ENCODE results near the gene ZNF267.
"Not testable (repeated sequence)": the region's sequence is repeated elsewhere in the genome, so short reads cannot be mapped to it uniquely, and the experiment has no call there.

The ZNF267 gene

GRCh38 chr16:31880322-31880979, 6.8 kb downstream of the ZNF267 start:
- DNase-seq, result no peak

GRCh38 chr16:31886227-31886626, 12.6 kb downstream of the ZNF267 start:
- DNase-seq, result no peak

- DNase-seq, result no peak
Measured at GRCh38 chr16:31888735-31889134, 15.1 kb downstream of the ZNF267 start.

- not testable (repeated sequence) for DNase-seq
Measured at GRCh38 chr16:31892111-31892510, 18.5 kb downstream of the ZNF267 start.

- DNase-seq, result no peak
Measured at GRCh38 chr16:31893824-31894223, 20.2 kb downstream of the ZNF267 start.

- DNase-seq, result no peak
Measured at GRCh38 chr16:31897283-31897682, 23.7 kb downstream of the ZNF267 start.

- DNase-seq, result no peak
Measured at GRCh38 chr16:31899505-31899904, 25.9 kb downstream of the ZNF267 start.

- DNase-seq, result not testable (repeated sequence)
Measured at GRCh38 chr16:31904571-31904970, 31.0 kb downstream of the ZNF267 start.

- DNase-seq, result no peak
Measured at GRCh38 chr16:31913668-31914067, 40.1 kb downstream of the ZNF267 start.

- no peak for DNase-seq
Measured at GRCh38 chr16:31916056-31916488, 42.5 kb downstream of the ZNF267 start.

- DNase-seq, result no peak
Measured at GRCh38 chr16:31920373-31920772, 46.8 kb downstream of the ZNF267 start.

GRCh38 chr16:31951806-31952205, 78.2 kb downstream of the ZNF267 start:
- DNase-seq, result not testable (repeated sequence)

- not testable (repeated sequence) for DNase-seq
Measured at GRCh38 chr16:31952206-31952605, 78.6 kb downstream of the ZNF267 start.

GRCh38 chr16:31956221-31956620, 82.6 kb downstream of the ZNF267 start:
- not testable (repeated sequence) for DNase-seq

- not testable (repeated sequence) for DNase-seq
Measured at GRCh38 chr16:31960186-31960910, 86.7 kb downstream of the ZNF267 start.

Measured in stimulated activated CD4-positive, alpha-beta T cell treated with anti-CD3 and anti-CD28 coated beads, Interleukin-2, amount 100 ng/mL, for 48 hours (primary cell).